Trophoblast cell (in vitro differentiated cells and primary cell): Measurements from ENCODE around the gene SMO. TPM values are rescaled to one million over a fixed set of nuclear protein-coding genes. Genes with fewer than 3 reads are reported as not detected.

Source experiments
- DNase-seq, 2 donors: peaks; one replicate each; pipeline ENCODE4 v3.0.0-alpha.2; 2016
- H2AFZ ChIP-seq: 2 replicates; pipeline ENCODE4 v1.6.1; 2013; ENCODE audit warnings: low read length, moderate library complexity, mild to moderate bottlenecking; ENCODE audit not compliant: insufficient read depth, poor library complexity
- H2AK5ac ChIP-seq: 2 replicates; pipeline ENCODE4 v1.6.1; 2013; ENCODE audit warnings: mild to moderate bottlenecking, low read length
- H2BK120ac ChIP-seq: 2 replicates; pipeline ENCODE4 v1.6.1; 2013; ENCODE audit warnings: low read length, mild to moderate bottlenecking, moderate library complexity; ENCODE audit not compliant: insufficient read depth, poor library complexity
- H2BK12ac ChIP-seq: 2 replicates; pipeline ENCODE4 v1.6.1; 2013; ENCODE audit warnings: mild to moderate bottlenecking, low read length, moderate library complexity
- H2BK5ac ChIP-seq: 2 replicates; pipeline ENCODE4 v1.6.1; 2013; ENCODE audit warnings: low read length, low read depth, moderate library complexity, mild to moderate bottlenecking; ENCODE audit not compliant: poor library complexity
- H3K14ac ChIP-seq: 2 replicates; pipeline ENCODE4 v1.6.1; 2013; ENCODE audit warnings: mild to moderate bottlenecking, low read length
- H3K18ac ChIP-seq: 2 replicates; pipeline ENCODE4 v1.6.1; 2013; ENCODE audit warnings: mild to moderate bottlenecking, low read length
- H3K23ac ChIP-seq: 2 replicates; pipeline ENCODE4 v1.6.1; 2013; ENCODE audit warnings: low read length
- H3K27ac ChIP-seq: 2 replicates; pipeline ENCODE4 v1.5.1; 2013; ENCODE audit warnings: low read depth, mild to moderate bottlenecking, inconsistent platforms, low read length, moderate library complexity
- H3K27me3 ChIP-seq: 2 replicates; pipeline ENCODE4 v1.6.1; 2013; ENCODE audit warnings: inconsistent platforms, mild to moderate bottlenecking, low read length, moderate library complexity; ENCODE audit not compliant: insufficient read depth
- H3K36me3 ChIP-seq, 2 experiments: 1 replicate in 1 of 2; 2 replicates in 1 of 2; pipeline ENCODE4 v1.6.1; 2013; ENCODE audit warnings: low read length in 2 of 2, mild to moderate bottlenecking in 2 of 2, moderate library complexity in 1 of 2; ENCODE audit not compliant: insufficient read depth in 2 of 2, control insufficient read depth in 1 of 2
- H3K4ac ChIP-seq: 2 replicates; pipeline ENCODE4 v1.6.1; 2013; ENCODE audit warnings: low read depth, mild to moderate bottlenecking, low read length, moderate library complexity
- H3K4me1 ChIP-seq, 2 experiments: 1 replicate in 1 of 2; 2 replicates in 1 of 2; pipeline ENCODE4 v1.6.1; 2013; ENCODE audit warnings: low read length in 2 of 2, mild to moderate bottlenecking in 2 of 2, moderate library complexity in 1 of 2; ENCODE audit not compliant: insufficient read depth in 2 of 2, control insufficient read depth in 1 of 2
- H3K4me2 ChIP-seq: 2 replicates; pipeline ENCODE4 v1.6.1; 2013; ENCODE audit warnings: inconsistent platforms, mild to moderate bottlenecking, low read length, moderate library complexity
- H3K4me3 ChIP-seq: 2 replicates; pipeline ENCODE4 v1.5.1; 2013; ENCODE audit warnings: mild to moderate bottlenecking, low read depth, low read length, inconsistent platforms
- H3K79me1 ChIP-seq: one replicate; pipeline ENCODE4 v1.6.1; 2013; ENCODE audit warnings: low read length
- H3K79me2 ChIP-seq: 2 replicates; pipeline ENCODE4 v1.6.1; 2013; ENCODE audit warnings: low read length, mild to moderate bottlenecking; ENCODE audit not compliant: control insufficient read depth, insufficient read depth, poor library complexity
- H3K9ac ChIP-seq: 2 replicates; pipeline ENCODE4 v1.6.1; 2013; ENCODE audit warnings: mild to moderate bottlenecking, low read length
- H3K9me3 ChIP-seq: 2 replicates; pipeline ENCODE4 v1.6.1; 2013; ENCODE audit warnings: low read depth, mild to moderate bottlenecking, control low read depth, inconsistent platforms, low read length; ENCODE audit not compliant: insufficient read depth
- H4K12ac ChIP-seq: 2 replicates; pipeline ENCODE4 v1.6.1; 2013; ENCODE audit warnings: low read depth, mild to moderate bottlenecking, low read length, moderate library complexity
- H4K8ac ChIP-seq: 2 replicates; pipeline ENCODE4 v1.6.1; 2013; ENCODE audit warnings: low read depth, mild to moderate bottlenecking, low read length, moderate library complexity
- H4K91ac ChIP-seq: one replicate; pipeline ENCODE4 v1.6.1; 2013; ENCODE audit warnings: low read depth, mild to moderate bottlenecking, low read length, moderate library complexity
- WGBS: extraction: QIAGEN DNeasy Blood & Tissue Kit; methylation state at CpG from one replicate; pipeline ENCODE4 v1.1.7; 2013; ENCODE audit warnings: missing lambda C conversion rate; ENCODE audit not compliant: insufficient read length, insufficient coverage; ENCODE audit errors: extremely low coverage; 5-methylcytosine and 5-hydroxymethylcytosine counted together
- polyA plus RNA-seq: library from polyadenylated mRNA; stranded (reverse); fragments of 200-250 nt; gene quantifications from 2 replicates; pipeline ENCODE4 v1.2.3, GENCODE V29; 2013

SMO gene
- polyA plus RNA-seq: 18.5 and 18.9 TPM in 2 replicates

- H2BK5ac ChIP-seq: peak within 1 kb of the TSS; percentile 26
- peak in 1 of 2 donors; percentile 29 for DNase-seq
Observed at GRCh38 chr7:129188372-129188891, at the start of gene SMO. Gene SMO (plus strand): TSS chr7:129188633. CDS start chr7:129189152, 519 bp downstream.

GRCh38 chr7:129143724-129144094 lies 44.7 kb upstream of the SMO start:
- Histone ChIP-seq H3K18ac (no peak overlapping the region), H2AFZ (no peak overlapping the region), H2BK5ac (no peak overlapping the region), H4K91ac (no peak overlapping the region), H2BK12ac (no peak overlapping the region), H3K79me1 (no peaks in the 10 kb centered on the region), H3K14ac (no peak overlapping the region), H3K4me1 (peaks cover 7% of the 10 kb centered on the region in 2 experiments), H3K79me2 (no peaks in the 10 kb centered on the region), H4K12ac (no peak overlapping the region), H3K23ac (no peak overlapping the region), H3K27me3 (no peaks in the 10 kb centered on the region), H3K27ac (no peak overlapping the region), H4K8ac (no peak overlapping the region), H3K36me3 (no peaks in the 10 kb centered on the region), H3K4me3 (no peak overlapping the region), H3K9ac (no peak overlapping the region), H3K9me3 (no peaks in the 10 kb centered on the region), H2AK5ac (no peak overlapping the region), H3K4me2 (no peak overlapping the region), H3K4ac (no peak overlapping the region), H2BK120ac (no peak overlapping the region)
- no peak for DNase-seq
- WGBS: 100% methylated on average over 2 of the region's 10 CpGs

More at GRCh38 chr7:129188372-129188891, at the start of gene SMO:
- Histone ChIP-seq H4K8ac (peak within 1 kb of the TSS; percentile 78), H2BK12ac (peak within 1 kb of the TSS; percentile 56), H3K4ac (peak within 1 kb of the TSS; percentile 52), H3K4me1 (peaks cover 10 to 11% of the 10 kb centered on the region in 2 experiments), H2AK5ac (no peak within 1 kb of the TSS), H3K4me2 (peak within 1 kb of the TSS; percentile 90), H3K27ac (peak within 1 kb of the TSS; percentile 14), H3K14ac (peak within 1 kb of the TSS; percentile 50), H3K23ac (no peak within 1 kb of the TSS), H2AFZ (peak within 1 kb of the TSS; percentile 63), H3K9ac (peak within 1 kb of the TSS; percentile 89), H3K79me2 (peaks cover 12% of the 10 kb centered on the region), H3K79me1 (peaks cover 10% of the 10 kb centered on the region), H3K4me3 (peak within 1 kb of the TSS; percentile 85), H3K18ac (peak within 1 kb of the TSS; percentile 34), H3K27me3 (no peaks in the 10 kb centered on the region), H3K36me3 (no peaks in the 10 kb centered on the region), H3K9me3 (no peaks in the 10 kb centered on the region), H4K91ac (peak within 1 kb of the TSS; percentile 80), H4K12ac (peak within 1 kb of the TSS; percentile 79), H2BK120ac (peak within 1 kb of the TSS; percentile 10)
- WGBS: no CpG with 5 or more reads among the region's 48 CpGs

DNA sequence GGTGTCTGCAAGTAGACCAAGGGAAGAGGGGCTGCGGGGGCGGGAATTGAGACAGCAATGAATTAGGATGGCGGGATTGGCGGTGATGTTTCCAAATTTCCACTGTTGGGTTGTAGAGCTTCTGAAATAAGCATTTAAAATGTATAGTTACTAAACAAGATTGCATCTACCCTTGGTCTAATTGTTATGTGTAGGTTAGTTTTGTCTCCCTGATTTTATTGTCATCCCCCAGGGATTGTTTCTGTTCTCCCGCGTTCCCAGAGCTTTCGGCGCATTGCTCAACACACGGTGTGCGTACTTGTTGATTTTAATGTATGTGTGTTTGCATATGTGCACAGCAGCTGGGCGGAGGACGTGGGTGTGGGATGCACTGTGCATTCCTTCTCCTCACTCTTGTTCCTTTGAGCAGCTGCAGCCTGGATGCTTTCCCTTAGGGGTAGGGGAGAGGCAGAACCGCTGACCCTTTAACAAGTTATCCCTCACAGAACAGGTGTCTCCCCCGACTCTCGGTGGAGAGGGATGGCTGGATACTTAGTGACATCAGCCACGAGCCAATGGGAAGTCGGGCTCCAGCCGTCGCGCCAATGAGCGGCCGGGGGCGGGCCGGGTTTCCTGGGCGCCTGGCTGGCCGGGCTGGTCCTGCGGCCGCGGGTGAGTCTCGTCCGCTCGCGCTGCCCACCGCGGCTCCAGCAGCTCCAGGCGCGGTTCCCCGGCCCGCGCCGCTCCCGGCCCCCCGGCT lies 44.2 kb upstream of the SMO start, which contains the start of gene TSPAN33:
Gene TSPAN33 (plus strand): TSS at position 613 of the 739 bp plus-strand sequence. CDS start 274 bp downstream, outside the sequence.
- H3K18ac ChIP-seq: no peak within 1 kb of the TSS
- H3K4me1 ChIP-seq: peaks cover 7% of the 10 kb centered on the region in 2 experiments
- H3K23ac ChIP-seq: no peak within 1 kb of the TSS
- H3K27me3 ChIP-seq: no peaks in the 10 kb centered on the region
- no peak within 1 kb of the TSS for H3K4ac ChIP-seq
- no peak within 1 kb of the TSS for H4K8ac ChIP-seq
- H3K36me3 ChIP-seq: no peaks in the 10 kb centered on the region
- no peak within 1 kb of the TSS for H2BK120ac ChIP-seq
- H2BK12ac ChIP-seq: no peak within 1 kb of the TSS
- no peaks in the 10 kb centered on the region for H3K79me1 ChIP-seq
- no peak within 1 kb of the TSS for H3K27ac ChIP-seq
- no peaks in the 10 kb centered on the region for H3K9me3 ChIP-seq
- no CpG with 5 or more reads among the region's 43 CpGs for WGBS
- H2AK5ac ChIP-seq: no peak within 1 kb of the TSS
- H3K14ac ChIP-seq: no peak within 1 kb of the TSS
- H4K12ac ChIP-seq: no peak within 1 kb of the TSS
- no peaks in the 10 kb centered on the region for H3K79me2 ChIP-seq
- H2BK5ac ChIP-seq: no peak within 1 kb of the TSS
- H4K91ac ChIP-seq: no peak within 1 kb of the TSS
- peak within 1 kb of the TSS; percentile 51 for H3K4me3 ChIP-seq
- peak within 1 kb of the TSS; percentile 15 for H2AFZ ChIP-seq
- peak within 1 kb of the TSS; percentile 66 for H3K4me2 ChIP-seq
- H3K9ac ChIP-seq: no peak within 1 kb of the TSS
- peak; percentile 40 to 77 for DNase-seq

DNA sequence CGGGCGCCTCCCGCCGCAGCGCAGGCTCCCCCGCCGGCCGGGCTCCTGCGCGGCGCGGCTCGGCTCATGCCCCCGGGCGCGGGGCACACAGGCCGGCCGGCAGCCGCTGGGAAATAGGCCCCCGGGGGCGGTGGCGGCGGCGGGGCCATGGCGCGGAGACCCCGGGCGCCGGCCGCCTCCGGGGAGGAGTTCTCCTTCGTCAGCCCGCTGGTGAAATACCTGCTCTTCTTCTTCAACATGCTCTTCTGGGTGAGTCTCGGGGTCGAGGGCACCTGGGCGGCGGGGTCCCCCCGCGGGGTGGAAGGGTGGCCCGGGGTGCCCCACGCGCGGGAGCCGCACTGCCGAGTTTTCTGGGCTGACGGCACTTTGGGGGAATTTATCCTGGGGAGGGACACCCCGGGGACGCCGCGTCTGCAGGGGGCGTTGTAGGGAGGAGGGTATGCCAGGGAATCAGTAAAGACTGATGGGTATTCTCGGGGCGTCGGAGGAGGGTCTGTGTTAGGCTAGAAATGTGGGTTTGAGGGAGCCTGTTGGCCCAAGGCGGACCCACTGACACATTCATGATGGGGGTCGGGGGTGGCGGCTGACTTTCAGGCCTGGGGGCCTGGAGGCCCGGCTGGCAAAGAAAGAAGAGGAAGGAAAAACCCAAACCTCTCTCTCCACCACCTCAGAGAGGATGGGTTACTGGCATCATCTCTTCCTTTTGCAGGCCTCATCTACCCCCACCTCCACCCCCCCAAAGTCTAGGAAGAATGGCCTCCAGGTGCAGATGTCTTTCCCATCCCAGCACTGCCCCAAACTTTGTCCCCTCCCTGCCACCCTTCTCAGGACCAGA lies 43.4 kb upstream of the SMO start:
- Histone ChIP-seq H4K91ac (no peak overlapping the region), H3K27ac (no peak overlapping the region), H2BK120ac (no peak overlapping the region), H4K12ac (no peak overlapping the region), H3K4ac (no peak overlapping the region), H3K79me2 (no peaks in the 10 kb centered on the region), H3K79me1 (no peaks in the 10 kb centered on the region), H3K18ac (no peak overlapping the region), H3K23ac (no peak overlapping the region), H3K9me3 (no peaks in the 10 kb centered on the region), H3K4me2 (peak overlapping the region; percentile 66), H3K14ac (no peak overlapping the region), H3K4me3 (peak overlapping the region; percentile 51), H3K9ac (no peak overlapping the region), H2BK12ac (no peak overlapping the region), H4K8ac (no peak overlapping the region), H3K36me3 (no peaks in the 10 kb centered on the region), H2AFZ (peak overlapping the region; percentile 15), H2BK5ac (no peak overlapping the region), H3K27me3 (no peaks in the 10 kb centered on the region), H2AK5ac (no peak overlapping the region), H3K4me1 (peaks cover 7% of the 10 kb centered on the region in 2 experiments)
- no peak for DNase-seq
- WGBS: no CpG with 5 or more reads among the region's 58 CpGs
